ENCODE measurements around the gene ILK. TPM values are rescaled to one million over a fixed set of nuclear protein-coding genes. Genes with fewer than 3 reads are reported as not detected.

Gene ILK
- total RNA-seq, 5 donors from 2014 or later (not counting 1 experiment from before 2014, with no cell fraction given) = 49.3 to 111 (median 99.4) TPM

DNA sequence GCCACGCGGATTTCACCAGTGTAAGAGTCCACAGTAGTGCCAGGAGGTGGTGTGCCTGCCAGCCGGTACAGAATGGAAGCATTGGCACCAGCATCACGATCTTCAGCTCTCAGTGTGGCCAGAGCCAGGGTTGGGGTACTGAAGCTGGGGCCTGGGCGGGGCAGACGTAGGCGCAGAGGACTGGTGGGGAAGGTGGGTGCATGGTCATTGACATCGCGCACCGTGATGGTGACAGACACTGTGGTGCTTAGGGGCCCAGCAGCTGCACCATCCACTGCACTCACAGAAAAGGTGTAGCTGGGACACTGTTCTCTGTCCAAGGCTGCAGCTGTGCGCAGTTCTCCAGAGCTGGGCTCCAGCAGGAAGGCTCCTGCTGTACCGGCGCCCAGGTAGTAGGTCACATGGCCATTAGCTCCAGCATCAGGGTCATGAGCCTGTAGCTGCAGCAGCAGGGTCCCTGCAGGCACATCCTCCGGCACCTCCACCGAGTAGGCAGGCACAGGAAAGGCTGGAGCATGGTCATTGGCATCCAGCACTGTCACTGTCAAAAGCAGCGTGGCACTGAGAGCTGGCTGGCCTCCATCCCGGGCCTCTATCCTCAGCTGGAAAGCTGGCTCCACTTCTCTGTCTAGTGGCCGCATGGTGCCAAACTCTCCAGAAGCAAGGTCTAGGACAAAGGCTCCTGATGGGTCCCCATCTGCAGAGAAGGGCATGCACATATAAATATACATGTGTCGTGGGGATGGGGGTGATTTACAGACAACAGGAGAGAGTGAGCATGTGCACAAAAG, 23.6 kb downstream of the ILK start:
- 87% methylated on average over 18 of the region's 19 CpGs for WGBS (ENCODE audit: insufficient coverage)
- H3K27ac ChIP-seq (ENCODE audit: low read length) = peak overlapping the region; percentile 44
- H3K36me3 Mint-ChIP-seq = peaks cover 12% of the 10 kb centered on the region

DNA sequence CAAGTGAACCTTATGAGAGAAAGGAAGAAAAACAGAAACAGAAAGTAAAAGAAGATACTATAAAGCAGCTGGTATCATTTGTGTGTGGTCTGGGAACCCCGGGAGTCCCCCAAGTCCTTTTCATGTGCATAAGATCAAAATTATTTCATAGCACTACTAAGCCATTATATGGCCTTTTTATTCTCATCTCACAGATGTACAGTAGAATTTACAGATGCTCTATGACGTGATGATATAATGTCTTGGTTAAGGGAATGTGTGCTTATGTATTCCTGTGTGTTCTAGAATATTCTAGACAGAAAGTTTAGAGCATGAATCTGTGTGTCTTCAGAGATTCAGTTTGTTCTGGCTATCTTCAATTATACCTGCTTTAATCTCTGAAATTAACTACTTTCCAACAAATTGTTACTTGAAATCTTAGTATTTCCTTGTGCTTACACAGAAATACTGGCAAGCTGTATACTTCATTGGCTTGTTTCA, 24.2 kb downstream of the ILK start:
- H3K36me3 Mint-ChIP-seq = peaks cover 12% of the 10 kb centered on the region
- H3K4me1 ChIP-seq (ENCODE audit: control insufficient read depth in 1 of 2, extremely low read depth in 1 of 2, insufficient read depth in 2 of 2, low read length in 2 of 2) = peaks cover 0 to 10% of the 10 kb centered on the region in 2 experiments
- H3K9me3 Mint-ChIP-seq = no peaks in the 10 kb centered on the region

More for the DNA sequence above, 23.6 kb downstream of the ILK start:
- H3K27me3 ChIP-seq (replicated peaks in 1 of 2; ENCODE audit: control insufficient read depth in 2 of 2, extremely low read depth in 1 of 2, insufficient read depth in 2 of 2, low read length in 1 of 2) = no peaks in the 10 kb centered on the region
- Mint-ChIP-seq H3K4me3 (peak overlapping the region; percentile 31 to 62 (median 32)), H3K27ac (peak overlapping the region; percentile 79 to 82), H3K9me3 (no peaks in the 10 kb centered on the region), H3K27me3 (no peaks in the 10 kb centered on the region), H3K4me1 (peaks cover 21 to 24% (median 21%) of the 10 kb centered on the region in 3 donors)
- H3K36me3 ChIP-seq (ENCODE audit: control insufficient read depth in 2 of 2, extremely low read depth in 1 of 2, insufficient read depth in 1 of 2, low read length in 1 of 2) = peaks cover 11 to 12% of the 10 kb centered on the region in 2 donors
- peaks cover 0 to 10% of the 10 kb centered on the region in 2 experiments for H3K4me1 ChIP-seq (ENCODE audit: control insufficient read depth in 1 of 2, extremely low read depth in 1 of 2, insufficient read depth in 2 of 2, low read length in 2 of 2)
- DNase-seq (no peak), ATAC-seq (replicated peaks in 1 of 4) (peak in 1 of 4 experiments; percentile 19)
- CTCF ChIA-PET = interaction anchor here in 1 of 2 donors (1.1 to 1.4 kb wide), 2 partner anchors 9 to 15 kb away, joined by 3 to 4 read pairs; partner anchors contain the start of gene TAF10
- no peak overlapping the region for H3K4me3 ChIP-seq (ENCODE audit: control insufficient read depth in 1 of 2, extremely low read depth in 1 of 2, low read length in 1 of 2)
- POLR2A ChIA-PET = no interaction called here
- no peaks in the 10 kb centered on the region for H3K9me3 ChIP-seq

DNA sequence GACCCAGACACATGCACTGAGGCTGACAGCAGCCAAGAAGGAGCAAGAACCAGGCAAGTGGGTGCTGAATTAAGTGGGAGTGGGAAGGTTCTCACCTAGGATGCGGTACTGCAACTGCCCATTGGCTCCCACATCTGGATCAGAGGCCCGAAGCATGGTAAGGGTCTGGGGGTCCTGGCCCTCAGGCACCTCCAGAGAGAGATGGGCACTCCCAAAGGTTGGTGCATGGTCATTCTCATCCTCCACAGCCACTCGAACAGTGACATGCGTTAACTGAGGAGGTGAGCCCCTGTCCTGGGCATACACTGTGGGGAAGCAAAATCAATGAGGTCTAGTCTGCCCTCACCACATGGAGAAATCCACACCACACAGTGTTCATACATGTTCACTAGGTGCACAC, 25.0 kb downstream of the ILK start:
- peaks cover 12% of the 10 kb centered on the region for H3K36me3 Mint-ChIP-seq

More for the DNA sequence above, 24.2 kb downstream of the ILK start:
- no peaks in the 10 kb centered on the region for H3K27me3 Mint-ChIP-seq
- peak overlapping the region; percentile 44 for H3K27ac ChIP-seq (ENCODE audit: low read length)
- peaks cover 11 to 12% of the 10 kb centered on the region in 2 donors for H3K36me3 ChIP-seq (ENCODE audit: control insufficient read depth in 2 of 2, extremely low read depth in 1 of 2, insufficient read depth in 1 of 2, low read length in 1 of 2)
- H3K9me3 ChIP-seq = no peaks in the 10 kb centered on the region
- no peaks in the 10 kb centered on the region for H3K27me3 ChIP-seq (replicated peaks in 1 of 2; ENCODE audit: control insufficient read depth in 2 of 2, extremely low read depth in 1 of 2, insufficient read depth in 2 of 2, low read length in 1 of 2)
- no peak overlapping the region for H3K4me3 ChIP-seq (ENCODE audit: control insufficient read depth in 1 of 2, extremely low read depth in 1 of 2, low read length in 1 of 2)
- ChIA-PET CTCF (interaction anchor here in 1 of 2 donors (1.1 to 1.4 kb wide), 2 partner anchors 9 to 15 kb away, joined by 3 to 4 read pairs; partner anchors contain the start of gene TAF10), POLR2A (no interaction called here)
- H3K4me3 Mint-ChIP-seq = peak overlapping the region; percentile 31 to 62 (median 32)
- WGBS (ENCODE audit: insufficient coverage) = no CpG with 5 or more reads among the region's 2 CpGs
- peaks cover 21 to 24% (median 21%) of the 10 kb centered on the region in 3 donors for H3K4me1 Mint-ChIP-seq
- H3K27ac Mint-ChIP-seq = peak overlapping the region; percentile 79 to 82
- DNase-seq (peak in 14 of 35 experiments; percentile 13 to 56 (median 32)), ATAC-seq (replicated peaks in 1 of 4) (peak in 3 of 4 experiments; percentile 43 to 92 (median 56))

DNA sequence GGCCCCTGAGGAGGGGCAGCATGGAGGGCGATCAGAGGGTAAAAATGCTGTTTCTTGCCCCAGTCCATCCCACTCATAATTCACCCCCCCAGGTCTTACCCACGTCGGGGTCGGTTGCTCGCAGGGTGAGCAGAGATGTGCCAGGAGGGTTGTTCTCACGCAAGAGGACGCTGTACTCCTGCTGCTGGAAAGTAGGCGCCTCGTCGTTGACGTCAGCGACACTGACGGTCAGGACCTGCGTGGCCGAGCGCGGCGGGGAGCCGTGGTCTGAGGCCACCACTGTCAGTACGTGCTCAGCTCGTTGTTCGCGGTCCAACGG, 26.0 kb downstream of the ILK start:
- POLR2A ChIA-PET = no interaction called here
- 94% methylated on average over 21 of the region's 24 CpGs for WGBS (ENCODE audit: insufficient coverage)

More for the DNA sequence above, 25.0 kb downstream of the ILK start:
- Mint-ChIP-seq H3K9me3 (no peaks in the 10 kb centered on the region), H3K27me3 (no peaks in the 10 kb centered on the region), H3K4me3 (no peak overlapping the region), H3K4me1 (peaks cover 21 to 24% (median 21%) of the 10 kb centered on the region in 3 donors), H3K27ac (peak overlapping the region in 1 of 2 donors; percentile 79)
- Histone ChIP-seq H3K27ac (ENCODE audit: low read length) (no peak overlapping the region), H3K36me3 (ENCODE audit: control insufficient read depth in 2 of 2, extremely low read depth in 1 of 2, insufficient read depth in 1 of 2, low read length in 1 of 2) (peaks cover 8 to 9% of the 10 kb centered on the region in 2 donors), H3K4me3 (ENCODE audit: control insufficient read depth in 1 of 2, extremely low read depth in 1 of 2, low read length in 1 of 2) (no peak overlapping the region), H3K27me3 (replicated peaks in 1 of 2; ENCODE audit: control insufficient read depth in 2 of 2, extremely low read depth in 1 of 2, insufficient read depth in 2 of 2, low read length in 1 of 2) (no peaks in the 10 kb centered on the region), H3K9me3 (no peaks in the 10 kb centered on the region), H3K4me1 (ENCODE audit: control insufficient read depth in 1 of 2, extremely low read depth in 1 of 2, insufficient read depth in 2 of 2, low read length in 2 of 2) (peaks cover 0 to 10% of the 10 kb centered on the region in 2 experiments)
- ATAC-seq (replicated peaks in 1 of 4) = no peak
- ChIA-PET CTCF (no interaction called here), POLR2A (no interaction called here)
- no peak for DNase-seq
- 100% methylated on average over 1 of the region's 4 CpGs for WGBS (ENCODE audit: insufficient coverage)

DNA sequence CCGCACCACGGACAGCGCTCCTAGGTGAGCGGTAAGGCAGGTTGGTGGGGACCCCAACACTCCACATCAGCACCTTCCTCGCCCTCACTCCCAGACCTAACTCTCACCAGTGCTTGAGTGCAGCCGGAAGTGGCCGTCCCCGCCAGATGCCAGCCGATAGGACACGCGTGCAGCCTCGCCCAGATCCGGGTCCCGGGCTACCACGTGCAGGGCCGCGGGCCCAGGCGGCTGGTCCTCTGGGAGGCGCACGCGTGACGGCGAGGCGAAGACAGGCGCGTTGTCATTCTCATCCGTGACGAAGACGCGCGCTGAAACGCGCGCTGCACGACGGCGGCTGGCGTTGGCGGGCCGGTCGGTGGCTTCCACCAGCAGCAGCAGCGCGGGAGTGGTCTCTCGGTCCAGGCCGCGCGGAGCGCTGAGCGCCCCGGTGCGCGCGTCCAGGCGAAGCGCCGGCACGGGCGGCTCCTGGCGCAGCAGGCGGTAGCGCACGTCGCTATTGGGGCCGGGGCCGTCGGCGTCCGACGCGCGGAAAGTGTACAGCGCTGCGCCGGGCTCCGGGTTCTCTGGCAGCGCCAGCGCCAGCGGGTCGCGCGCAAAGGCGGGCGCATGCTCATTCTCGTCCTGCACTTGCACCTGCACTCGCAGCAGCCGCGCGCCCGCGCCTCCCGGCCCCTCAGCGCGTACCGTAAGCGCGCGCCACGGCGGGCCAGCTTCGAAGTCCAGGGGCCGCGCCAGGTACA, 26.5 kb downstream of the ILK start:
- no peaks in the 10 kb centered on the region for H3K9me3 Mint-ChIP-seq
- Histone ChIP-seq H3K4me3 (ENCODE audit: control insufficient read depth in 1 of 2, extremely low read depth in 1 of 2, low read length in 1 of 2) (no peak overlapping the region), H3K4me1 (ENCODE audit: control insufficient read depth in 1 of 2, extremely low read depth in 1 of 2, insufficient read depth in 2 of 2, low read length in 2 of 2) (peaks cover 0 to 10% of the 10 kb centered on the region in 2 experiments), H3K27ac (ENCODE audit: low read length) (no peak overlapping the region), H3K27me3 (replicated peaks in 1 of 2; ENCODE audit: control insufficient read depth in 2 of 2, extremely low read depth in 1 of 2, insufficient read depth in 2 of 2, low read length in 1 of 2) (no peaks in the 10 kb centered on the region), H3K9me3 (no peaks in the 10 kb centered on the region), H3K36me3 (ENCODE audit: control insufficient read depth in 2 of 2, extremely low read depth in 1 of 2, insufficient read depth in 1 of 2, low read length in 1 of 2) (peaks cover 8 to 9% of the 10 kb centered on the region in 2 donors)
- ChIA-PET POLR2A (no interaction called here), CTCF (no interaction called here)
- peaks cover 6% of the 10 kb centered on the region for H3K36me3 Mint-ChIP-seq
- WGBS (ENCODE audit: insufficient coverage) = 98% methylated on average over 99 of the region's 102 CpGs
- no peak overlapping the region for H3K27ac Mint-ChIP-seq
- H3K4me1 Mint-ChIP-seq = peaks cover 21 to 24% (median 21%) of the 10 kb centered on the region in 3 donors
- H3K4me3 Mint-ChIP-seq = no peak overlapping the region
- DNase-seq (no peak), ATAC-seq (replicated peaks in 1 of 4) (no peak)
- no peaks in the 10 kb centered on the region for H3K27me3 Mint-ChIP-seq

More for the DNA sequence above, 26.0 kb downstream of the ILK start:
- H3K4me3 ChIP-seq (ENCODE audit: control insufficient read depth in 1 of 2, extremely low read depth in 1 of 2, low read length in 1 of 2) = no peak overlapping the region
- peaks cover 0 to 10% of the 10 kb centered on the region in 2 experiments for H3K4me1 ChIP-seq (ENCODE audit: control insufficient read depth in 1 of 2, extremely low read depth in 1 of 2, insufficient read depth in 2 of 2, low read length in 2 of 2)
- Mint-ChIP-seq H3K27ac (no peak overlapping the region), H3K4me1 (peaks cover 21 to 24% (median 21%) of the 10 kb centered on the region in 3 donors), H3K27me3 (no peaks in the 10 kb centered on the region), H3K9me3 (no peaks in the 10 kb centered on the region), H3K4me3 (no peak overlapping the region), H3K36me3 (peaks cover 7% of the 10 kb centered on the region)
- peaks cover 8 to 9% of the 10 kb centered on the region in 2 donors for H3K36me3 ChIP-seq (ENCODE audit: control insufficient read depth in 2 of 2, extremely low read depth in 1 of 2, insufficient read depth in 1 of 2, low read length in 1 of 2)
- no peak for ATAC-seq (replicated peaks in 1 of 4)
- H3K27me3 ChIP-seq (replicated peaks in 1 of 2; ENCODE audit: control insufficient read depth in 2 of 2, extremely low read depth in 1 of 2, insufficient read depth in 2 of 2, low read length in 1 of 2) = no peaks in the 10 kb centered on the region
- CTCF ChIA-PET = no interaction called here
- DNase-seq = no peak
- H3K9me3 ChIP-seq = no peaks in the 10 kb centered on the region
- no peak overlapping the region for H3K27ac ChIP-seq (ENCODE audit: low read length)

DNA sequence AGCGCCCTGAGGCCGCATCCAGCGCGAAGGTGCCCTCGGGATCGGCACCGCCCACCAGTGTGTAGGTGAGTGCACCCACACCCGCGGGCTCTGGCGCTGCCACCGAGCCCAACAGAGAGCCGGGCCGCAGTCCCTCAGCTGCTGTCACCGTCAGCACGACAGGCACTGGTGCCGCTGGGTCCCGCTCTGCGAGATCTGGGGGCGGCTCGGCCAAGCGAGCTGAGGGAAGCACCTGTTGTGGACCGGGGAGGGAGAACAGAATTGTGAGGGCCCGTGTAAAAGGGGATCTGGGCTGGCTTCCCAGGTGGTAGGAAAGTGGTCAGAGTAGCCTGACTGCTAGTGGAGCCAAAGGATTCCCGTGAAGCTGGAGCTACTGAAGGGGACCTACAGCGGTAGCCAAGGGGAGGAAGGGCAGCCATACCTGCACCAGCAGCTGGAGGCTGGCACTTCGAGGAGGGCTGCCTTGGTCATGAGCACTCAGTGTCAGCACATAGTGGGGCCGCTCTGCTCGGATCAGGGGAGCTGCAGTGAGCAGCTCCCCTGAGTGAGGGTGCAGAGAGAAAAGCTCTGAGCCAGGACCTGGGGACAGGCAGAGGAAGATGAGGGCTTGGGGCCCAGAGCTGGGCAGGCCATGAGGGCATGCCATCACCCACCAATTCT, 27.2 kb downstream of the ILK start:
- no peak for DNase-seq
- H3K27ac ChIP-seq (ENCODE audit: low read length) = no peak overlapping the region
- WGBS (ENCODE audit: insufficient coverage) = 97% methylated on average over 27 of the region's 28 CpGs
- peaks cover 6% of the 10 kb centered on the region for H3K36me3 Mint-ChIP-seq
- H3K4me3 ChIP-seq (ENCODE audit: control insufficient read depth in 1 of 2, extremely low read depth in 1 of 2, low read length in 1 of 2) = no peak overlapping the region
- no peak for ATAC-seq (replicated peaks in 1 of 4)
- peaks cover 0 to 10% of the 10 kb centered on the region in 2 experiments for H3K4me1 ChIP-seq (ENCODE audit: control insufficient read depth in 1 of 2, extremely low read depth in 1 of 2, insufficient read depth in 2 of 2, low read length in 2 of 2)
- no peaks in the 10 kb centered on the region for H3K9me3 ChIP-seq
- H3K27me3 Mint-ChIP-seq = no peaks in the 10 kb centered on the region
- ChIA-PET POLR2A (no interaction called here), CTCF (interaction anchor here in 1 of 2 donors (0.9 kb wide), 1 partner anchor 189 kb away, joined by 3 read pairs; no protein-coding TSS in a partner anchor)
- H3K4me3 Mint-ChIP-seq = no peak overlapping the region
- H3K27me3 ChIP-seq (replicated peaks in 1 of 2; ENCODE audit: control insufficient read depth in 2 of 2, extremely low read depth in 1 of 2, insufficient read depth in 2 of 2, low read length in 1 of 2) = no peaks in the 10 kb centered on the region
- peaks cover 21 to 24% (median 21%) of the 10 kb centered on the region in 3 donors for H3K4me1 Mint-ChIP-seq
- no peak overlapping the region for H3K27ac Mint-ChIP-seq
- H3K9me3 Mint-ChIP-seq = no peaks in the 10 kb centered on the region
- peaks cover 3 to 9% of the 10 kb centered on the region in 2 donors for H3K36me3 ChIP-seq (ENCODE audit: control insufficient read depth in 2 of 2, extremely low read depth in 1 of 2, insufficient read depth in 1 of 2, low read length in 1 of 2)
